ENCODE data around the gene RCBTB2.

DNA sequence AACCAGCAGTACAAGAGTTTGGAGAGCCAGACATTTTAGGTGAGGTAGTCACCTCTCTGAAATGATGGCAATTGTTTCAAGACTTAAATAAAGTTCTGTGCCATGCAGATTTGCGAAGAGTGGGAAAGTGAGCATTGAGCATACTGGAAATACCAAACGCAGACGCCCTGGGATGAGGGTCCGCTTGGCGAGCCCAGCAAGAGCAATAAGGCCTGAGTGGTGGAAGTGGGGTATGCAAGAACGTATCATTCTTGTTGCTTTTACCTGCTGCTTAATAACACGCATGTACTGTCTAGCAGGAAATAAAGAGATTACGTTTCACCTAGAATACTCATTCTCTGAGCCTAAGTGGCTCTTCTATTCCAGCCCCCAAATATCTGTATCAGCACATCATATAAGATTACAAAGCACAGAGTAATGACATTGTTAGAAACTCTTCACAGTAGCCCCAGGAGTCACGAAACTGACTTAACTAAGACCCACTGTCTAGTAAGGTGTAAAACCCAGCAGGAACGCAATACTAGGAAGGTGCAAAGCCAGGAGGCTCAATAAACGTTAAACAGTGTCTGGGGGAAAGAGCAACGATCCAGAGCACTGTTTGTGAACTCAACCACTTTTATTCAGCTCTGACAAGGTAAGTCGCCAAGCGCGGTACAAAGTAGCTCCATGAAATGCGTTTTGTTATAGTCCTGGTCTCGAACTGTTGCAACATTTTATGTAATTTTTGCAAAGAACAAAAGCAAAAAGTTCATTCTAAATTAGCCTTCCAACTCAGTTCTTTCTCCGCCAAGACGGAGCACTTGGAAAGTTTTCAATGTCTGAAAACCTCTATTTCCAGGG is 1.2 kb downstream of the RCBTB2 start:
- TF ChIP-seq, protein P1, sequence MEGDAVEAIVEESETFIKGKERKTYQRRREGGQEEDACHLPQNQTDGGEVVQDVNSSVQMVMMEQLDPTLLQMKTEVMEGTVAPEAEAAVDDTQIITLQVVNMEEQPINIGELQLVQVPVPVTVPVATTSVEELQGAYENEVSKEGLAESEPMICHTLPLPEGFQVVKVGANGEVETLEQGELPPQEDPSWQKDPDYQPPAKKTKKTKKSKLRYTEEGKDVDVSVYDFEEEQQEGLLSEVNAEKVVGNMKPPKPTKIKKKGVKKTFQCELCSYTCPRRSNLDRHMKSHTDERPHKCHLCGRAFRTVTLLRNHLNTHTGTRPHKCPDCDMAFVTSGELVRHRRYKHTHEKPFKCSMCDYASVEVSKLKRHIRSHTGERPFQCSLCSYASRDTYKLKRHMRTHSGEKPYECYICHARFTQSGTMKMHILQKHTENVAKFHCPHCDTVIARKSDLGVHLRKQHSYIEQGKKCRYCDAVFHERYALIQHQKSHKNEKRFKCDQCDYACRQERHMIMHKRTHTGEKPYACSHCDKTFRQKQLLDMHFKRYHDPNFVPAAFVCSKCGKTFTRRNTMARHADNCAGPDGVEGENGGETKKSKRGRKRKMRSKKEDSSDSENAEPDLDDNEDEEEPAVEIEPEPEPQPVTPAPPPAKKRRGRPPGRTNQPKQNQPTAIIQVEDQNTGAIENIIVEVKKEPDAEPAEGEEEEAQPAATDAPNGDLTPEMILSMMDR (IDR thresholded peaks at IDR 0.05) = no peak
- TF ChIP-seq EP300 (IDR thresholded peaks at IDR 0.05) = no peak
